Vagina (tissue), 2 donors: ENCODE measurements around the gene DDI2.

Source experiments
- CTCF ChIP-seq, 3 experiments: fragments of 450-650 bp in 2 of 3; fragments of 200-600 bp in 1 of 3; sonication (generic) in 1 of 3; IDR thresholded peaks; one replicate each; pipeline ENCODE4 v1.5.1; 2017 to 2019; ENCODE audit warnings: antibody characterized with exemption in 3 of 3, mild to moderate bottlenecking in 2 of 3, moderate library complexity in 2 of 3
- POLR2A ChIP-seq, 2 donors: fragments of 450-650 bp; IDR thresholded peaks; one replicate each; pipeline ENCODE4 v1.6.1; 2017; ENCODE audit warnings: antibody characterized with exemption in 2 of 2, mild to moderate bottlenecking in 2 of 2, moderate library complexity in 2 of 2
- POLR2AphosphoS5 ChIP-seq, 2 donors: sonication (generic); formaldehyde crosslinking; IDR thresholded peaks; one replicate each; pipeline ENCODE4 v1.9.0; 2017; ENCODE audit warnings: antibody characterized with exemption in 2 of 2, mild to moderate bottlenecking in 2 of 2, low read depth in 1 of 2; ENCODE audit not compliant: insufficient read depth in 1 of 2

GRCh38 chr1:15693371-15693770 lies 76.1 kb downstream of the DDI2 start:
- TF ChIP-seq CTCF (IDR thresholded peaks at IDR 0.05): no peak
- TF ChIP-seq POLR2A (IDR thresholded peaks at IDR 0.05): no peak
- TF ChIP-seq POLR2AphosphoS5 (IDR thresholded peaks at IDR 0.05; ENCODE audit: insufficient read depth in 1 of 2, low read depth in 1 of 2): no peak
